ENCODE data around the gene DLK1. TPM values are rescaled to one million over a fixed set of nuclear protein-coding genes. Genes with fewer than 3 reads are reported as not detected.

DLK1 gene
- not detected for total RNA-seq

DNA sequence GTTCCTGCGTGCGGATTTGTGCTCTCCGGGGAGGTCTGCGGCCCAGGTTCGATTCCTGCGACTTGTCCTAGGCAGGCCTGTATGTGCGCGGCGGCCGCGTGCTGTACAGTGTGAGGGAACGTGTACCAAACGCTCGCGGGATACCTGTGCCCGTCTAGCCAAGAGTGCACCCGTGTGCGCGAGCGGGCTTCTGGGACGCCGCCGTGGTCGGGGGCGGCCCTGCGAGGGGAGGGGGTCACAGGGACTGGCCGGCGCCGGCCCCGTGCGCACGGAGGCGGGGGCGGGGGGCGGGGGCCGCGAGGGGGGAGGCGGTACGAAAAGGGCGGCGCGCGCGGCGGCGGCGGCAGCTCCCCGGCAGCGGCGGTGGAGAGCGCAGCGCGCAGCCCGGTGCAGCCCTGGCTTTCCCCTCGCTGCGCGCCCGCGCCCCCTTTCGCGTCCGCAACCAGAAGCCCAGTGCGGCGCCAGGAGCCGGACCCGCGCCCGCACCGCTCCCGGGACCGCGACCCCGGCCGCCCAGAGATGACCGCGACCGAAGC is at the start of gene DLK1:
TSS of gene DLK1 (plus strand) at position 343 of the 536 bp plus-strand sequence. CDS start at position 520, 177 bp downstream.
- intact Hi-C loops (cut with micrococcal nuclease), result no loop called here
- Mint-ChIP-seq H3K4me3 (no peak within 1 kb of the TSS), H3K4me1 (ENCODE audit: low read depth) (no peaks in the 10 kb centered on the region), H3K9me3 (no peaks in the 10 kb centered on the region), H3K27ac (no peak within 1 kb of the TSS), H3K36me3 (ENCODE audit: low read depth) (no peaks in the 10 kb centered on the region), H3K27me3 (peaks cover 29% of the 10 kb centered on the region)
- no peak for ATAC-seq
- peak; percentile 6 for DNase-seq
- ChIA-PET CTCF (no interaction called here), POLR2A (no interaction called here)
- TF ChIP-seq, protein P1, sequence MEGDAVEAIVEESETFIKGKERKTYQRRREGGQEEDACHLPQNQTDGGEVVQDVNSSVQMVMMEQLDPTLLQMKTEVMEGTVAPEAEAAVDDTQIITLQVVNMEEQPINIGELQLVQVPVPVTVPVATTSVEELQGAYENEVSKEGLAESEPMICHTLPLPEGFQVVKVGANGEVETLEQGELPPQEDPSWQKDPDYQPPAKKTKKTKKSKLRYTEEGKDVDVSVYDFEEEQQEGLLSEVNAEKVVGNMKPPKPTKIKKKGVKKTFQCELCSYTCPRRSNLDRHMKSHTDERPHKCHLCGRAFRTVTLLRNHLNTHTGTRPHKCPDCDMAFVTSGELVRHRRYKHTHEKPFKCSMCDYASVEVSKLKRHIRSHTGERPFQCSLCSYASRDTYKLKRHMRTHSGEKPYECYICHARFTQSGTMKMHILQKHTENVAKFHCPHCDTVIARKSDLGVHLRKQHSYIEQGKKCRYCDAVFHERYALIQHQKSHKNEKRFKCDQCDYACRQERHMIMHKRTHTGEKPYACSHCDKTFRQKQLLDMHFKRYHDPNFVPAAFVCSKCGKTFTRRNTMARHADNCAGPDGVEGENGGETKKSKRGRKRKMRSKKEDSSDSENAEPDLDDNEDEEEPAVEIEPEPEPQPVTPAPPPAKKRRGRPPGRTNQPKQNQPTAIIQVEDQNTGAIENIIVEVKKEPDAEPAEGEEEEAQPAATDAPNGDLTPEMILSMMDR (IDR thresholded peaks at IDR 0.05), result no peak

DNA sequence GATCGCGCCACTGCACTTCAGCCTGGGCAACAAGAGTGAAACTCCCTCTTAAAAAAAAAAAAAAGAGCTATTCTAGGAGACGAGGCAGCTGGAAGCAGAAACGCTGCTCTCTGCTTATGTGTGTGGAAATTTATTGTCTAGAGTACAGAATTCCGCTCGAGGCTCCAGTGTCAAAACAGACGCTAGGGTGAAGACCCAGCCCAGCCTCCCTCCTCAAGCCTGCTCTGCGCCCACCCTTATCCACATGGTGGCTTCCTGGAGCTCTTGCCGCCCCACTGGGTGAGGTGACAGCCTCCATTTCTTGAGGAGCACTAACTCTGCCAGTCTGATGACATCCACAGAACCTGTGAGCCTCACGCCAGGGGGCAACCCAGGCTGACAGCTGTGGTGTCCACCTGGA is 49.5 kb upstream of the DLK1 start:
- Mint-ChIP-seq H3K4me1 (ENCODE audit: low read depth) (no peaks in the 10 kb centered on the region), H3K27ac (no peak overlapping the region), H3K4me3 (no peak overlapping the region), H3K9me3 (no peaks in the 10 kb centered on the region), H3K36me3 (ENCODE audit: low read depth) (no peaks in the 10 kb centered on the region), H3K27me3 (peaks cover 22% of the 10 kb centered on the region)
- POLR2A ChIA-PET, result no interaction called here
- intact Hi-C loops (cut with micrococcal nuclease), result no loop called here
- ATAC-seq (no peak), DNase-seq (no peak)
- TF ChIP-seq, protein P1 (IDR thresholded peaks at IDR 0.05), result no peak
- CTCF ChIA-PET, result interaction anchor here (2.5 to 2.9 kb wide), 2 partner anchors 14 to 24 kb away, joined by 6 to 9 read pairs; no protein-coding TSS in a partner anchor

DNA sequence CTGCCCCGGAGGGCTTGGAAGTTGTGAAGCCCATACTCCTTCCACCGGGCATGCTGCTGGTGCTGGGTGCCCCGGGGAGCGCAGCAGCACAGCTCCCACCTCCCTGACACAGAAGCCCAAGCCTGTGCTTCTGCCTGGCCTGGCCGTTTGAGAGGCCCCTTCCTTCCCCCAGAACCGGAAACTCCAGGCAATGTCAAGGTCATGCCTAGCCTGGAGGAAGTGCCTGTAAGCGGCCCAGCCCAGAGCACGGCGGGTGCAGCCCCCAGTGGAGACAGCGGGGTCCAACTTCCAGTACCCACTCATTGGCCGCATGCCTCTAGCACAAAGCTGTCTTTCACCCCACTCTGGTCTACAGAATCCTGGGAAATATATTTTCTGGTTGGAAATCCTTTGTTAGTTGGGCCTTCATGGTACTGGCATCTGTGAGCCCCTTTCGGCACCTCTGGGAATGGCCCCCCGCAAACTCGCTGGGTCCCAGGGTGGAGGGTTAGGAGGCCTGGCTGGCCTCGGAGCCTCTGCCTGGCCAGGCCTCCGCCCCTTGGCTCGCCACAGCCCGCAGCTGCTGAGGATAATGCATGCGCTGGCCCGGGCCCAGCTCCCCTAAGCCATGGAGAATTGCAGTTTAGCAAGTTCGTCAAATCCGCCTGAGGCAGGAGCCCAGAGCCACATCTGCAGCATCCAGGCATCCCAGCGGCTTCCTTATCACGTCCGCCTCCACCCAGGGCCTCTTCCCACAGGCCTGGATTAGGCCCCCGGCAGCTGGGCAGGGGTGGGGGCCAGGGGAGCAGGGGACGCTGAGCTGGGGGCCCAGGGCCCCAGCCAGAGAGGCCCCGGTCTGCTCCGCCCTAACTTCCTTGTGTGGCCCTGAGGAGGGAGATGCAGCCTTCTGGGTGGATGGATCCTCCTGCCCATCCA is 48.9 kb upstream of the DLK1 start:
- DNase-seq, result no peak
- ChIA-PET POLR2A (no interaction called here), CTCF (interaction anchor here (2.5 to 2.9 kb wide), 2 partner anchors 15 to 24 kb away, joined by 6 to 9 read pairs; no protein-coding TSS in a partner anchor)
- Mint-ChIP-seq H3K9me3 (no peaks in the 10 kb centered on the region), H3K4me1 (ENCODE audit: low read depth) (no peaks in the 10 kb centered on the region), H3K36me3 (ENCODE audit: low read depth) (no peaks in the 10 kb centered on the region), H3K4me3 (no peak overlapping the region), H3K27me3 (peaks cover 16% of the 10 kb centered on the region), H3K27ac (no peak overlapping the region)
- intact Hi-C loops (cut with micrococcal nuclease), result no loop called here
- TF ChIP-seq, protein P1 (IDR thresholded peaks at IDR 0.05), result no peak
- ATAC-seq, result no peak

DNA sequence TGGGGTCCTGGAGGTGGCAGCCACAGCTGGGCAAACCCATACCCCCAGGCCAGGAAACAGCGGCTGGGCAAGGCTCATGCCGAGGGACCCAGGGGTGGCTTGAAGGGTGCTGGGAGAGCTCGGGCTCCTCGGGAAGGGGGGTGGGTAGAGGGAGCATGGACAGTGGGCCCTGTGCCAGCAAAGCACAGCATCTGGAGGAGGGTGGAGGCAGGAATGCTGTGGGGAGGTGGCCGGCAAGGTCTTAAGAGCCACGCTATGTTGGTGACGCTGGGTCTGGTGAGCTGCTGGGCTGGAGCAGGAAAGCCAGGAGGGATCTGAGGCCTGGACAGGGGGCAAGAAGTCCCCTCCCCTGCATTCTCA is 48.2 kb upstream of the DLK1 start:
- Mint-ChIP-seq H3K4me3 (no peak overlapping the region), H3K36me3 (ENCODE audit: low read depth) (no peaks in the 10 kb centered on the region), H3K27ac (no peak overlapping the region), H3K9me3 (no peaks in the 10 kb centered on the region), H3K4me1 (ENCODE audit: low read depth) (no peaks in the 10 kb centered on the region), H3K27me3 (peaks cover 10% of the 10 kb centered on the region)
- CTCF ChIA-PET, result interaction anchor here (2.9 kb wide), 1 partner anchor 25 kb away, joined by 6 read pairs; no protein-coding TSS in a partner anchor
- intact Hi-C loops (cut with micrococcal nuclease), result no loop called here
- DNase-seq (no peak), ATAC-seq (no peak)
- TF ChIP-seq, protein P1 (IDR thresholded peaks at IDR 0.05), result no peak
- POLR2A ChIA-PET, result no interaction called here

DNA sequence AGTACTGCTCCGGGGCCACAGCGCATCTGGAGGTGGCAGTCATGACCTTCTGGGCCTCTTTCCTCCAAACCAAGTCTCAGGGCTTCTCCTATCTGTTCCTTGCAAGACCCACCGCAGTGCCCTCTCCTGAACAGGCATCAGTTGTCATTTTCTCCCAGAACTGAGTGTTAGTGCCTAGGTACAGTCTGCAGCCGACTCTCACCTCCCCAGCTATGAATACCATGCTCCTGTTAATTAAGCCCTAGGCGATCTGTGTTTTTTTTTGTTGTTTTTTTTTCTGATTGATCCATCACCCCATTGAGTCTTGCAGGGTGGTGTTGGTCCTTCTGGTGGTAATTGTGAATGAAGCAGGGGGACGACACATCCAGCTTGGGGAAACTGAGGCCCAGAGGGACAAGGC is 47.5 kb upstream of the DLK1 start:
- no peak for ATAC-seq
- no peaks in the 10 kb centered on the region for H3K36me3 Mint-ChIP-seq (ENCODE audit: low read depth)

More for the DNA sequence above, 47.5 kb upstream of the DLK1 start:
- no peaks in the 10 kb centered on the region for H3K9me3 Mint-ChIP-seq
- TF ChIP-seq, protein P1 (IDR thresholded peaks at IDR 0.05), result no peak
- H3K27ac Mint-ChIP-seq, result no peak overlapping the region
- no peaks in the 10 kb centered on the region for H3K4me1 Mint-ChIP-seq (ENCODE audit: low read depth)
- DNase-seq, result no peak
- POLR2A ChIA-PET, result interaction anchor here (0.6 kb wide), 1 partner anchor 860 kb away, joined by 3 read pairs; no protein-coding TSS in a partner anchor
- CTCF ChIA-PET, result interaction anchor here (1.3 to 2.9 kb wide), 2 partner anchors 26 to 33 kb away, joined by 3 to 6 read pairs; no protein-coding TSS in a partner anchor
- H3K27me3 Mint-ChIP-seq, result peaks cover 6% of the 10 kb centered on the region
- intact Hi-C loops (cut with micrococcal nuclease), result no loop called here
- no peak overlapping the region for H3K4me3 Mint-ChIP-seq
